ENCODE data around the gene CASP7.
"Not testable (repeated sequence)": the region's sequence is repeated elsewhere in the genome, so short reads cannot be mapped to it uniquely, and the experiment has no call there.

CASP7 gene

DNA sequence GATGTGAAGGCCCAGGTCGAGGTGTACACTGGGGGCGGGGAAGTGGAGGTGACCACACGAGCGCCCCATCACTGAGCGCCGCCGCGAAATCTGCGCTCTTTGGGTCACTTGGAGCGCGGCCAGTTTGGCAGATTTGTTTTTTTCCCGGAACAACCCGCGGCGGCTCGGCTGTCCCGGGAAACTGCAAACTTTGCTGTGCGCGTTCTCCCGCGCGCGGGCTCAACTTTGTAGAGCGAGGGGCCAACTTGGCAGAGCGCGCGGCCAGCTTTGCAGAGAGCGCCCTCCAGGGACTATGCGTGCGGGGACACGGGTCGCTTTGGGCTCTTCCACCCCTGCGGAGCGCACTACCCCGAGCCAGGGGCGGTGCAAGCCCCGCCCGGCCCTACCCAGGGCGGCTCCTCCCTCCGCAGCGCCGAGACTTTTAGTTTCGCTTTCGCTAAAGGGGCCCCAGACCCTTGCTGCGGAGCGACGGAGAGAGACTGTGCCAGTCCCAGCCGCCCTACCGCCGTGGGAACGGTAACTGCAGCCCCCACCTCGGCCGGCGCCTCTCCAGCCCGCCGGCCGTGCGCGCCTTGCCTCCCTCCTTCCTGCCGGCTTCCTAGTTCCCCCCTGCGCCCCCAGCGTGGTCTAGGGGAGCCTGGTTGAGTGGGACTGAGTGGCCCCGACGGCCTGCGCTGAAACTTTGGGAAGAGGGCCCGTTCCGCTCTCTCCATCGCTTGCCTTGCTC is at the start of gene CASP7:
TSS of gene CASP7 (plus strand) at position 450 of the 727 bp plus-strand sequence. CDS start 17,582 bp downstream, outside the sequence.
- peak in 52 of 56 donors; percentile 14 to 79 (median 57) for DNase-seq

DNA sequence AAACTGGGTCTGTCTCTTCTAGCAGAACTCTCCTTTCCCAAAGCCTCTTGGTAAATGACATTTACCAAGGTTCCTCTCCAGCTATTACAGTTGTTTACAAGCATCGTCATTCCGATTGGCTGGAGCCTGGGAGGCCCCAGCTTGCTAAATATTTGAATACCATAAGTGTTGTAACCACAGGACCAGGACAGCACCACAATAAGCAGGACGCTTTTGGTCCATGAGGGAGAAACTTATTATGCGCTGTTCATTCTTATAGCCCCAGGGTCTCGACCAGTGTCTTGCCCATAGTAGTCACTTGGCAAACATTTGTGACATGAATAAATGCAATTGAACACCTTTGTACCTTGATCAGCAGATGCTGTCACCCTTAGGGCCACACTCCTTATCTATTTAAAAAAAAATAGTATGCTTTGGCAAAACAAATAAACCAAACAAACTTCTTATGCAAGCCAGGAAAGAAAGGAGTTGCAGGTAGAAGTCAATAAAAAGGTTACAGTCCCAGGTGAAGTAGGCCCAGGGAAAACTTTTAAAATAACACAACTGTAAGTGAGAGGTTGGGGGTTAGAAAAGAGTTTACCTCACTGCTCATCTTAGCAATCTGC is 48.7 kb upstream of the CASP7 start:
- DNase-seq = no peak

DNA sequence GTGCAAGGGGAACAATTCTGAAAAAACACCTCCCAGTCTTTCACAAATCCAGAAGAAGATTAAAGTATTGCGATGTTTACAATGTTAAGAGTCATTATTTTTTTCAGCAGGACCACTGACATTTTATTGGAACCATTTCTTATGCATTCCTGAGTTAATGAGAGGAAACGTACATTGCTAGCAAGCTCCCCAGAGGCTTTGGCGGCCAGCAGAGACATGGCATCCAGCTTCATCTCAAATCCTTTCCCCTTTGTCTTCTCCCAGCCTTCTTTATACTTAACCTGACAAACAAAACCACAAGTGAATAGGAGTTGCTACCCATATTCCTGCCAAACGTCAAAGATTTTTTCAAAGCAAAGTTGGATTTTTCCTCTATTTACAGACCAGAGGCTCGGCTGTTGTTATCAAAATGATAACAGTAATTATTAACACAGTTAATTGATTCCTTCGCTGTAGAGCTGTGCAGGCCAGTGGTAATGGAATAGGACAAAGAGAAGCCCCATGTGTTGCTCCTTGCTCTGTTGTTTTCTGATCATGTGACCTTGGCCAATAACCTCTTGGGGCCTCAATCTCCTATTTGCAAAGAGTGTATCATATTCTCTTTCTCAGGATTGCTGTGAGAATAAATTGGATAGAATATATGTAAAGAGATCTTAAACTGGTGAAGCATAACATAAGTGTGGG is 47.9 kb upstream of the CASP7 start:
- no peak for DNase-seq

DNA sequence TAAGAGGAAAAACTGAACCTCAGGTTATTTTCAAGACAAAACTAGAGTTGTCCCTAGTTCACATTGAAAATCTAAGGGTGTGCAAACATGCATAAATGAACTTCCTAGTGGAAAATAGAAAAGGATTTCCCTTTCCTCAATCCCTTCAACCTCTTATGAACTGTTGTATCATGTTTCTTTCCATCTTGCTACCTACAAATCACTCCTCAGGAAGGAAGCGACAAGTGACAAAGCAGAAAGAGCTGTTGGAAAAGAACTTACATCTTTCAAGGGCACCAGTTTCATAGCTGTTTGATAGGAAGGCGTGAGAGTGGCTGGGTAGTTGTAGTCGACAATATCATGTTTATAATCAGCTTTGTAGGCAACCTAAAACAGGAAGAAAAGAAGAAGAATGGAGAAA is 39.7 kb upstream of the CASP7 start:
- no peak for DNase-seq

DNA sequence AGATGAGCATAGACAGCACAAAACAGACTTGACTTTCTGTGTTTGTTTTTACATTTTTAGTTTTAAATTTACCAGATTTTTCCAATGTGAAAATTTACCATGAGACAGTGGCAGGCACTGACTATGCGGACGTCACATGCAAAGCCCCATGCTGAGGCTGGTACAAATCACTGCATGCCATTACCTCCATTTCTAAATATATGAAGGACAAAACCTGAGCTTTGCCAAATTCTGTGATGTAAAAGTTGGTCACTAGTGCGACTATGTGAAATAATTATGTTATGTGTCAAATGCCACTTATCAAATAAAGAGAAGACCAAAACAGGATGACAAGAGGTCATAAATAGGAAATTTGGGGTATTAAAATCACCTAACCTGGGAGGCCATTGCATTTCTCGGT is 38.0 kb upstream of the CASP7 start:
- no peak for DNase-seq

DNA sequence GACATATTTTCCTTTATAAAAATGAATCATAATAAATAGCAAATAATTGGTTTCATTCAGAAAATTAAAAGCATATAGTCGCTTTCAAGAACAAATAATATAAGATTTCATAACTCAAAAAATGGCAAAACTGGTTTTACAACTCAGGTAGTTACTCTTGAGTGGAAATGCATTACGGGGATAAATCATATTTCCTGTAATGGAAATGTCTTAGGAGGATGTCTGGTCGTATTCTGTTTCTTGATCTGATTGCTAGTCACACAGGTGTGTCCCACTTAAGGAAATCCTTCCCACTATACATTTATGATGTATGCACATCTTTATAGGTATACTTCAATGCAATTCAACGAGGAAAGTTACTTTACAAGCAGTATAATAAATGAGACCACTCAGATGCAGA is 36.5 kb upstream of the CASP7 start:
- DNase-seq = no peak

DNA sequence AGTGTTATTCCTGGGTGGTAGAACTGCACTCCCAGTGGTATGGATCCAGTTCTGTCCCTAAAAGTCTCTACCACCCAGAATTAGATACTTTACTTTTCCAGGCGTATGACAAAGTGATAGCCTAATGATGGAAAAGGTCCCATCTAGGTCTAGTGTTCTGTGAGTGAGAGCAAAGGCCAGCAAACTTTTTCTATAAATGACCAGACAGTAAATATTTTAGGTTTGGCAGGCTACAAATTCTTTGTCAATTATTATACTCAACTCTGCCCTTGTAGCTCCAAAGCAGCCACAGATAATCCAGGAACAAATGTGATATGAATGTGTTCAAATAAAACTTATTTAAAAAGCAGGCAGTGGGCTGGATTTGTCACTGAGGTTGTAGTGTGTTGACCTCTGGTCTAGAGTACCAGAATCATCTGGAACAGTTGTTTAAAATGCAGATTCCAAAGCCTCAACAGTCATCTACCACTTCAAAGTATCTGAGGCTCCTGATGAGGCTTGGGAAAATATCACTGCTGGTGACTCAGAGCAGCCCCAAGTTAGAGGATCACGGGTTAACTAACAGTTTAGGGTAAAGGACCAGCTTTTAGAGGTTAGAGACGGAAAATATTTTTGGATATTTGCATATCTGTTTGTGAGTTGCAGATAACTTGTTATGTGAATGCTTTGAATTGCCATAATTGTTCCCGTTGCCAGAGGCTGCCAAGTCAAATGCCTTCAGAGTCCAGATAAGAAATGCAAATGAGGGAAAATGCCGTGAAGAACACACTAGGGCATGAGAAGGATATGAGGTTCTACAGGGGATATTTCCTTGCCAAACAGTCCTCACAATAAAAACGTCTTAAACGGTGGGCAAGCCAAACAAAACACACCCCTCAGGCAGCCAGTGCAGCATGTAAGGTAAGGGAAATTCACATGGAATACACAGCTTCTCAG is 35.3 kb upstream of the CASP7 start:
- no peak for DNase-seq

DNA sequence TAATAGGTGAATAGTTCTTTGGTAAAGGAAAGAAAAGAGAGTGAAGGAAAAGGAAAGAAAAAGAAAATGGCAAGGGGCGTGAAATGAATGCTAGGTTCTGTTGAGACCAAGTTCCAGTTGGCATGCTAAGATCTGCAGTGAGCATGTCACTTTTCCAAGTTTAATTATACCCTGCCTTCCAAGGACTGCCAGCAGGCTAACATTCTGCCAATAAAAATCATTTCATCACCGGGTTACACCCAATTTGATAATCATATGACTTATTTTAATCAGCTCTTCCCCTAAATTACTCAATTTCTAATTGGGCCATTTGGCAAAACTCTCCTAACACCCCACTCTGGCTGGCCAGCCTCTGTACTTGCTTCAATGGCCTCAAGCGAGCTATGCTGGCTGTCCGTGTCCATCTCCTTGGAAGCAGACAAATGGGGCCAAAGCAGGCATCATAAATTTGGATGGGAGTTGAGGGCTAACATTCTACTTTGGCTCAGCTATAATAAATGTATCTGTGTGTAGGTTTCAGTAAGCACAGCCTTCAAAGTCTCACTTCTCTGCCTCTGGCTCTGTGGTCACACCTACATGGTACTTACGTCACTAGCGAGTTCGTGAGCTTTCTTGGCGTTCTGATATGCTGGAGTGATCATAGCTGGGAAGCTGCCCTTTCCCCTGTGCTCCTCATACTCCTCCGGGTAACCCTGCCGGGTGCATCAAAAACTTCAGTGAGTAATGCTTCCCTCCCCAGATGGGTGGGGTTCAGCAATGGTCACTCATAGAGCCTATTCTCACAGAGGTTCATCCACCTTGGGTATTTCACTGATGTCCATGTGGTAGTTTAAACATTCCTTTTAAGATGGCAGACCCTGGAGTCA is 33.1 kb upstream of the CASP7 start:
- peak in 36 of 56 donors; percentile 1 to 67 (median 28) for DNase-seq

DNA sequence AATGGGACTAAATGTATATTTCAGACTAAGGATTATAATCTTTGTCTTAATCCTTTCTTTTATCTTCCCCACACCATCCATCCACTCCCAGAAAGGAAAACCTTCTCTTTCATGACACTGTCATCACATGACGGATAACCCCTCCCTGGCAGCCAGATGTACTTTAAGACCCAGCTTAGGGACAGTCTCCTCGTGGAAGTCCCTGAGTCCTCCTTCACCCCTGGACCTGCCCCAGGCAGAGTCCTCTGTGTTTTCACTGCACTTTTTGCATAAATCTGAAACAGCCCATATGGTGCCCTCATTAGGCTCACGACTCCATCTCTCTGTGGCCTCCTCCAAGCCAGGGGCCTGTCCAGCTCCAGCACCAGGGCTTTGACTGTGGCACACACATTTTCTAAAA is 31.9 kb upstream of the CASP7 start:
- no peak for DNase-seq

DNA sequence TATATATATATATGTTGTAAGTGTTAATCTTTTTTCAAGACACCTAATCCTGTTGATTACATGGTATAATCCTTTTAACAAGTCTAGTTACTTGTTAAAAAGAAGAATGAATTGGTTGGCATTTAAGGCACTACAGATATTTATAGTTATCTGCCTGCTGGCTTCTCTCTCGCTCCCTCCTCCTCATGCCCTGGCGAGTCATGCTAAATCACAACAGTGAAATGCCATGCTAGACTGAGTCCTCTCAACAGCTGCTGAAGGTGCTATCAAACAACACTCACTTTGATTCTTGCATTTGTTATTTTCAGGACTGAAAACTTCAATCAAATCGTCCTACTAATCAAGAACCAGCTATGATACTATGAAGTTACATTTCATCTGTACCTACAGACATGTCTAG is 31.2 kb upstream of the CASP7 start:
- DNase-seq = peak in 8 of 56 donors; percentile 1 to 35 (median 8)

DNA sequence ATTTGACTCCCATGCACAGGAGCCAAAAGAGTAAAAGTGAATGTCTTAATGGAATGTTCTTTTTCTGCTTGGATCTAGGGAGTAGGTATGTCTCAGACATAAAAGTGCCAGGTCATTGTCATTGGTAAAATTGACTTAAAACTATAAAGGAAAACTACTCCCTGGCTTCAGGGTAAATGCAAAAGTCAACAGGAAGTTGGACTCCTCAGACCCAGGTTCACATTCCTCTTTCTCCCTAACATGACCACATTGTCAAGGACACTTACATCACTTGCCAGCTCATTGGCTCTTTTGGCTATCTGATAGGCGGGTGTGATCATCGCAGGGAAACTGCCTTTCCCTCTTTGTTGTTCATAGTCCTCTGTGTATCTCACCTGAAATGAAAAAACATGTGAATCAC is 29.5 kb upstream of the CASP7 start:
- DNase-seq = no peak

DNA sequence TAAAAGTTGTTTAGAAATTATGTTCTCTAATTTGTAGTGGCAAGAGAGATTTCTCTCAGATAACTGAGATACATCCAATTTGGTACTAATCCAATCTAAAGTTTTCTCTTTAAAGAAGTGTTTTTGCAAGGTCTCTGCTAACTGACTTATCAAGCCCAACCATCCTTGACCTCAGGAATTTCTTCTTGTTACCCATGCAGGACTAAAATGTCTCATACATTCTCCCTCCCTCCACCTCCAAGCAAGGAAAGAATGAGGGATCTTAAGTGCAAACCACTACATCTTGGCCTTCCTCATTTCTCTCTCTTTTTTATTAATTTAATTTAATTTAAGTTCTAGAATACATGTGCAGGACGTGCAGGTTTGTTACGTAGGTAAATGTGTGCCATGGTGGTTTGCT is 28.7 kb upstream of the CASP7 start:
- DNase-seq = no peak

DNA sequence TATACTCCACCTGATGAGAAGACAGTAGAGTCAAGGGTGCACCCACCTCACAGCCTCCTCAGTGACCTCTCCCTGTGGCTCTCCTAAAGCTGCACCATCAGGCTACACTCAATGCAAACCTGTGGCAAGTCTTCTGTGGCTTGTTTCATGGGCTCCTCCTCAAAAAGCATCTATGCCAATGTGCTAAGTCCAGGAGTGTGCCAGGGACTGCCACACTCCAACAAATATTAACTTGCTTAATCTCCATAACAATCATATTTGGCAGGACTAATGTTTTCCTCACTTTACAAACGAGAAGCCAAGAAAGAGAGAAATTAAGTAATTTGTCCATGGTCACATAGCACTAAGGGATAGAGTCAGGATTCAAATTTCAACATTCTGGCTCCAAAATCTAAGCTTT is 27.8 kb upstream of the CASP7 start:
- DNase-seq = no peak

DNA sequence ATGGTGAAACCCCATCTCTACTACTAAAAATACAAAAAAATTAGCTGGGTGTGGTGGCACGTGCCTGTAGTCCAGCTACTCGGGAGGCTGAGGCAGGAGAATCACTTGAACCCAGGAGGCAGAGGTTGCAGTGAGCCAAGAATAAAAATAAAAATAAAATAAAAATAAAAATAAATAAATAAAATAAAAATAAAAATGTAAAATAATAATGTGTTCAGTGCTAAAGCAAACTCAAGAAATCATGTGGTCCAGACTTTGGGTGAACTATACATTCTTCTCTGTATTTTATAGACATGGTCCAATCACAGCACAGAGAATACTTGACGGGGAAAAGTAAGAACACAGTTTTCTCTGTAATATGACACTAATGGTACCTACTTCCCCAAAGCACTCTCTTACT is 27.3 kb upstream of the CASP7 start:
- DNase-seq = not testable (repeated sequence)

DNA sequence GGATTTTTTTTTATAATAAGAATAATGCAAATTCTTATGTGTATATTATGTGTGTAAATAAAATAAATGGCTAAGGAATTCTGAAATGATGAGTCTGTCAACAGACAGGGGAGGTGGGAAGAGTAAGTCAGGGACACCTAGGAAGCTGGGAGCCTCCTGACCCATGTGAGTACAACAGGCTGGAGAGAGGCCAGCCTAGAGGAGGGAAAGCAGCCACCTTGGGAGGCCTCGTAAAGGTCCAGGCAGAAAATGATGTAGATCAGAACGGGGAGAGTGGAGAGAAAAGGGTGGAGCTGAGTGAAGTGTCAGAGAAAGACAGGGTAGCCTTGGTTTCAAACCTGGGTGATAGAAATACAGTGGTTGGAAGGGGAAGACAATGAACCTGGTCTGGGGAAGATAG is 22.8 kb upstream of the CASP7 start:
- no peak for DNase-seq

DNA sequence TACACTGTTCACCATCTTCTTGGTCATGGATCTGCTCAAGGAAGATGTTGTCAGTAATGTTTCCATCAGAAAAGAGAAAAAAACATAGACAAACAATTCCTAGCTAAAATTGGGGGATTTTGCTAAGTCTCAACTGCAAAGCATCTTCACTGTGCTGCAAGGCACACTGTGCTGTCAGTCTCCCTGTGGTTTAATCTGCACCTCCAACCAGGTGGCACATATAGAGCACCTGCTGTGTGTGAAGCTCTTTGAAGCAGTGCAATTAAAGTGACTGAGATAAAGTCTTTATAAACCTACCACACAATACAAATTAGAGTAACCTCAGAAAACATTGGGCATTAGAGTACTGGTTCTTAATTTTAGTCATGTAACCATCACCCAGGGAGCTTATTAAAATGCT is 22.2 kb upstream of the CASP7 start:
- DNase-seq = no peak

DNA sequence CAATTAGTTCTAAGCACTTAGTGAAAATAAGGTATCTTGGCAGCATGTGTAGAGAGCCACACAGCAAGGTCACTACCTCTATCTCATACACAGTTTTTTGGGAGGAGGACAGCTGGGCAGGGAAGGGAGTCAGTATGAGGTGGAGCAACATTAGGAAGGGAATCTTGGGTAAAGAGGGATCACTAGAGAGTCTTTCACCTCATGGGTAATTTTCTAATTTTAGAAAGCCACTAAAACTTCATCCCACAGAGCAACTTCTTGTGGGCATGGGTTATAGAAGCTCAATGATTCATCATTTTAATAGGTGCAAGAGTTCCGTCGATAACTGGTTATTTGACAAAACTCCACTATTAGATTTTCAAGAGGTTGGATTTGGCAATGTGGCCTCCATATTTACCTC is 18.4 kb upstream of the CASP7 start:
- no peak for DNase-seq

DNA sequence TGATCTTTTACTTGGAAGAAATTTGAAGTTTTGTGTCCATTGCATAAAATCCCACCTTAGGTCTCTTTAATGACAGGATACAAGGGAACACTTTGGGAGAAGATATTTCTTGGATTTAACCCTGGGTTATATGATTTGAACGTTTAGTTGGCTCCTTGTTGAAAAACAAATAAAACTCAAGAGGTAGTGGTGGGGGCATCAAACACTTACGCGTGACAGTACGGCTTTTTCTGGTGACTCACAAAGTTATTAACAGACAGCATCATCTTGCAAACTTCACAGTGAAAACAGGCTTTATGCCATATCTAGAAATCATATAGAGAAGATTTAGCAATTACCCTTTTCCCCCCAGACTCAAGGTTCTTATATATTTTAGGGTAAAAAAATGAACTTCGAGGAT is 16.6 kb upstream of the CASP7 start:
- no peak for DNase-seq

DNA sequence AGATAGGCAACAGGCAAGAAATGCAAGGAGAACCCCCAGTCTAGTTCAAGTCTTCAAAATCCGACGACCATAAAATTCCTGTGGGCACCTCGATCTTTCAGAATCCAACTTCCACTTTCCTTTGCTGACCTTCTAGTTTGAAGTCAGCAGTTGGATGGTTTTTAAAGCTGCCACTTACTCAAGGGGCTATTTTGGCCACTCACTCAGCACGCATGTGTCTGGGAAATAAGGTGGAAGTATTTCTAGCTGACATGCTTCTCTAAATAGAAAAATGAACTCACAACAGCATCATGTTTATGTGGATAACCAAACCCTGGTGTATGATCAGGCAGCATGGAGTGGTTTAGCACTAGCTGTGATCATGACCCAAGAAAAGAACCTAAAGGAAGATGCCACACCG is 15.8 kb upstream of the CASP7 start, which contains the start of gene NRAP:
TSS of gene NRAP (minus strand) at position 134 of the 400 bp plus-strand sequence. CDS start 159 bp downstream, outside the sequence.
- no peak for DNase-seq

DNA sequence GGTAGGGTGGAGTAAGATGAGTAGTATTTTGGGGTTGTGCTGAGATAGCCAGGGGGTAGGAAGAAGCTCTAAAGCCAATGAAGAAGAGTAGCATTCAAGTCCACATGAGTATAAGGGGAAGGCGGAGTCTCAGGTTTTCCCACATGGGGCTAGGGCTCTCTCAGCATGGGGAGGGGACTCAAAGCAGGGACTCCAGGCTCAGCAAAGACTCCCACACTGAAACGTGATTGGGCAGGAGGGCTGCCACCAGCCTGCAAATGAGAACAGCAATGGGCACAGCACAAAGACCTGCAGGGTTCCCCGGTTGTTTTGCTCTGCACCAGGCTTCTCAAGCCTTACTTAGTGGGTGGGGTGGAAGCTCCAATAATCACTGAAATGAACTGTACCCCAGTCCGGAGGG is 14.4 kb upstream of the CASP7 start:
- DNase-seq = no peak

All from amygdala (tissue), 56 donors.